Measurements from ENCODE around the gene TNFSF8. TPM values are rescaled to one million over a fixed set of nuclear protein-coding genes. Genes with fewer than 3 reads are reported as not detected.

Gene TNFSF8
- not detected in 2 replicates for total RNA-seq (2021; fragmentation: NEBNext Ultra II Directional; extraction: Animal tissue kit (Norgen Biotek cat#: 25700))
- polyA plus RNA-seq (2011; rRNA removed): not detected in 2 replicates
- polyA plus RNA-seq (2011; cell fraction: cytosol; rRNA removed): not detected
- not detected for polyA plus RNA-seq (2011; cell fraction: nucleus; rRNA removed)
- not detected in 4 replicates for polyA plus RNA-seq (2012, experiment 1 of 2)
- polyA plus RNA-seq (2012, experiment 2 of 2): not detected
- polyA plus RNA-seq (2013, experiment 1 of 2): not detected
- polyA plus RNA-seq (2013, experiment 2 of 2): not detected
- not detected in 2 replicates for polyA minus RNA-seq (2011; rRNA and poly(A)+ RNA removed)
- polyA minus RNA-seq (2011; cell fraction: cytosol; rRNA and poly(A)+ RNA removed): not detected
- not detected for polyA minus RNA-seq (2011; cell fraction: nucleus; rRNA and poly(A)+ RNA removed)
- long read RNA-seq, experiment 1: 0 reads
- long read RNA-seq, experiment 2: 0 reads

GRCh38 chr9:114930056-114930812, at the start of gene TNFSF8:
TNFSF8 (minus strand) TSS chr9:114930591; CDS start chr9:114930303, 288 bp downstream.
- Histone ChIP-seq H4K8ac (ENCODE audit: extremely low read depth, insufficient read depth, low read length) (no peak within 1 kb of the TSS), H3K18ac (ENCODE audit: extremely low read depth, low read length) (no peak within 1 kb of the TSS), H2BK5ac (ENCODE audit: low read depth, low read length) (no peak within 1 kb of the TSS), H3K14ac (ENCODE audit: insufficient read length) (no peak within 1 kb of the TSS), H3K4me1 (replicated peaks in 1 of 4; ENCODE audit: control insufficient read depth in 3 of 4, insufficient read depth in 4 of 4, low read length in 3 of 4) (peaks cover 0 to 2% (median 0%) of the 10 kb centered on the region in 4 experiments; a peak in 1 of 7 replicates), H3K23ac (ENCODE audit: insufficient read length) (no peak within 1 kb of the TSS), H2BK20ac (ENCODE audit: low read length) (no peak within 1 kb of the TSS), H3K27ac (ENCODE audit: low read depth, low read length) (no peak within 1 kb of the TSS), H3K9ac (replicated peaks in 1 of 4; ENCODE audit: extremely low read depth in 1 of 4, low read depth in 3 of 4, low read length in 3 of 4) (no peak within 1 kb of the TSS; a peak in 1 of 7 replicates), H3K23me2 (ENCODE audit: low read depth, low read length) (peaks cover 4% of the 10 kb centered on the region; the same call in 1 of the 2 replicates), H3K79me2 (ENCODE audit: control insufficient read depth in 1 of 2, insufficient read depth in 2 of 2, low read length in 2 of 2) (no peaks in the 10 kb centered on the region), H4K91ac (replicated peaks; ENCODE audit: insufficient read length, low read length) (no peak within 1 kb of the TSS), H3K4ac (replicated peaks; ENCODE audit: insufficient read length, low read depth, low read length) (no peak within 1 kb of the TSS), H2BK120ac (replicated peaks; ENCODE audit: low read depth, low read length) (no peak within 1 kb of the TSS), H2AK5ac (ENCODE audit: low read depth, low read length) (no peak within 1 kb of the TSS), H3K27me3 (replicated peaks in 1 of 4; ENCODE audit: control insufficient read depth in 3 of 4, extremely low read depth in 1 of 4, insufficient read depth in 3 of 4, low read length in 3 of 4) (peaks cover 41 to 80% (median 77%) of the 10 kb centered on the region in 4 experiments), H3K56ac (replicated peaks; ENCODE audit: insufficient read length, low read depth, low read length) (no peak within 1 kb of the TSS), H3K79me1 (ENCODE audit: low read depth, low read length) (no peaks in the 10 kb centered on the region), H3K36me3 (ENCODE audit: control insufficient read depth in 2 of 4, insufficient read depth in 4 of 4, low read length in 3 of 4) (no peaks in the 10 kb centered on the region), H2AFZ (ENCODE audit: low read length) (no peak within 1 kb of the TSS), H2BK15ac (ENCODE audit: low read length) (no peak within 1 kb of the TSS), H2BK12ac (ENCODE audit: low read depth, low read length) (no peak within 1 kb of the TSS), H3K9me3 (ENCODE audit: insufficient read depth in 2 of 2, low read depth in 1 of 2, low read length in 1 of 2) (no peaks in the 10 kb centered on the region), H4K20me1 (replicated peaks in 1 of 2; ENCODE audit: control insufficient read depth in 1 of 2, insufficient read depth in 2 of 2, low read length in 2 of 2) (peaks cover 3 to 14% of the 10 kb centered on the region in 2 experiments), H3K4me2 (ENCODE audit: insufficient read depth in 1 of 2, low read depth in 2 of 2, low read length in 2 of 2) (no peak within 1 kb of the TSS), H3K4me3 (ENCODE audit: extremely low read depth in 1 of 4, insufficient read depth in 2 of 4, low read depth in 3 of 4, low read length in 4 of 4) (no peak within 1 kb of the TSS), H4K5ac (ENCODE audit: insufficient read length, low read depth, low read length) (no peak within 1 kb of the TSS)
- CTCF ChIA-PET (ENCODE audit: partially characterized antibody): interaction anchor here (0.7 to 1.6 kb wide), 4 partner anchors 21 to 196 kb away, joined by 3 read pairs; no protein-coding TSS in a partner anchor
- WGBS, 2 experiments (ENCODE audit: extremely low coverage in 1 of 2, insufficient coverage in 1 of 2, insufficient read length in 1 of 2, insufficient replicate concordance in 2 of 2, low coverage in 1 of 2, low lambda C conversion rate in 2 of 2, missing lambda C conversion rate in 1 of 2): 86% methylated on average over 24 of the region's 24 CpGs; no CpG with 5 or more reads in 1 of the 2 experiments
- FAIRE-seq (no peak), DNase-seq (ENCODE audit: low read depth in 1 of 2, low spot score in 2 of 2) (no peak)
- TF ChIP-seq MAFK (IDR thresholded peaks at IDR 0.05; ENCODE audit: low read depth, low read length) (no peak), E2F6 (IDR thresholded peaks at IDR 0.05) (no peak), ATF3 (IDR thresholded peaks at IDR 0.05; ENCODE audit: insufficient read depth, low read depth, low read length) (no peak), RBBP5 (IDR thresholded peaks at IDR 0.05; ENCODE audit: borderline replicate concordance, low read depth, low read length) (no peak)
- POLR2A ChIA-PET (ENCODE audit: partially characterized antibody): no interaction called here

All from H1 (cell line).